ENCODE results near the gene AARSD1.
"Not testable (repeated sequence)": the region's sequence is repeated elsewhere in the genome, so short reads cannot be mapped to it uniquely, and the experiment has no call there.

AARSD1 gene

DNA sequence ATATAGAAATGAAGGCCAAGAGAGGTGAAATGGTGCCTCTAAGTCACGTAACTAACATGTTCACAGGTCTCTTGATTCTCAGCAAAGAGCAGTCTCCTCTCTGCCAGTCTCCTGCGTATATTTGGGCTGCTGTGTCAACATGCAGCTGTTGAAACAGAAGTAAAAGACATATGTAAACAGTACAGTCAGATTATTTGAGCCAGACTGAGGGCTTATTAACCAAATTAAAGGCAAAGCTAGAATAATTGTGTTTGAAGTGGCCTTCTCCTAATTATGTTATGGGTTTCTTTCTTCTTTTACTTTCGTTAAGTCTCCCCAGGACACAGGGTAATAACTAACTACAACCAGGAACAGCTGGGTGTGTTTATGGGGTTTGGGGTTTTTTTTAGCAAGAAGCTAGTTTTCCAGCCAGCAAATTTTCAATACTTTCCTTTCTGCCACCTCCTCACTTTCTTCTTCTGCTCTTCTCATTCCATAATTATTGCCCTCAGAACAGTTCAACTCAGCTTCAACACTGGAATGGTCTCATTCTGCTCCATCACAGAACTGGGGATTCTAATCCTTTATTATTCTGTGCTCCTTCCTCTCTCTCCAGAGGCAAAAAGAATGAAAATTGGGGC is 45.2 kb downstream of the AARSD1 start:
- H3K27ac ChIP-seq (ENCODE audit: low read depth, low read length) = no peak overlapping the region
- H3K36me3 ChIP-seq (ENCODE audit: low read length) = no peaks in the 10 kb centered on the region
- no peak for TF ChIP-seq EZH2phosphoT487 (conservative IDR thresholded peaks at IDR 0.05; ENCODE audit: low read length)
- TF ChIP-seq, protein P1, sequence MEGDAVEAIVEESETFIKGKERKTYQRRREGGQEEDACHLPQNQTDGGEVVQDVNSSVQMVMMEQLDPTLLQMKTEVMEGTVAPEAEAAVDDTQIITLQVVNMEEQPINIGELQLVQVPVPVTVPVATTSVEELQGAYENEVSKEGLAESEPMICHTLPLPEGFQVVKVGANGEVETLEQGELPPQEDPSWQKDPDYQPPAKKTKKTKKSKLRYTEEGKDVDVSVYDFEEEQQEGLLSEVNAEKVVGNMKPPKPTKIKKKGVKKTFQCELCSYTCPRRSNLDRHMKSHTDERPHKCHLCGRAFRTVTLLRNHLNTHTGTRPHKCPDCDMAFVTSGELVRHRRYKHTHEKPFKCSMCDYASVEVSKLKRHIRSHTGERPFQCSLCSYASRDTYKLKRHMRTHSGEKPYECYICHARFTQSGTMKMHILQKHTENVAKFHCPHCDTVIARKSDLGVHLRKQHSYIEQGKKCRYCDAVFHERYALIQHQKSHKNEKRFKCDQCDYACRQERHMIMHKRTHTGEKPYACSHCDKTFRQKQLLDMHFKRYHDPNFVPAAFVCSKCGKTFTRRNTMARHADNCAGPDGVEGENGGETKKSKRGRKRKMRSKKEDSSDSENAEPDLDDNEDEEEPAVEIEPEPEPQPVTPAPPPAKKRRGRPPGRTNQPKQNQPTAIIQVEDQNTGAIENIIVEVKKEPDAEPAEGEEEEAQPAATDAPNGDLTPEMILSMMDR (IDR thresholded peaks at IDR 0.05; ENCODE audit: insufficient read depth, low read length, poor library complexity, severe bottlenecking) = no peak
- H2AFZ ChIP-seq (ENCODE audit: low read depth, low read length, severe bottlenecking) = no peak overlapping the region
- H3K4me3 ChIP-seq (ENCODE audit: insufficient read depth, low read length, poor library complexity, severe bottlenecking) = no peak overlapping the region
- H3K9ac ChIP-seq (ENCODE audit: low read length) = no peak overlapping the region
- H4K20me1 ChIP-seq (ENCODE audit: low read depth, low read length) = no peaks in the 10 kb centered on the region
- no peak overlapping the region for H3K4me2 ChIP-seq (ENCODE audit: low read depth, low read length, poor library complexity, severe bottlenecking)
- no peaks in the 10 kb centered on the region for H3K9me3 ChIP-seq (ENCODE audit: insufficient read depth, low read length)
- H3K9me2 ChIP-seq (replicated peaks; ENCODE audit: insufficient read depth, low read length) = no peaks in the 10 kb centered on the region
- no peaks in the 10 kb centered on the region for H3F3A ChIP-seq (ENCODE audit: insufficient read depth)
- no peaks in the 10 kb centered on the region for H3K27me3 ChIP-seq (ENCODE audit: low read length)
- no peaks in the 10 kb centered on the region for H3K79me2 ChIP-seq (ENCODE audit: insufficient read depth, low read length)

DNA sequence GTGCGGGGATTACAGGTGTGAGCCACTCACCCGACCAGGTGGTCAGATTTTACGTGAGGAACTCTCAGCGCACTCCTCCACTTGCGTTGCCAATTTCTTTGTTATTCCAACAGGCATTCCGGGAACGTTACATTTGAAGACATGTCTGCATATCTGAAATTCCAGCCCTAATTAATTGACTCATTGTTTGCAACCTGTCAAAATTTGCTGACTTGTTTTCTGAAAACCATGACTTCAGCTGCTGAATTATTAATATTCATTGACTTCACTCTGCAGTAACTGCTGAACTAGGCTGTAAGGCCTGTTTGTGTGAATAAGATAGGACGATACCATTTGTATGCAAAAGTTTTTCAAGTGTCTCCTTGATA is 47.0 kb downstream of the AARSD1 start:
- no peaks in the 10 kb centered on the region for H4K20me1 ChIP-seq (ENCODE audit: low read depth, low read length)
- H2AFZ ChIP-seq (ENCODE audit: low read depth, low read length, severe bottlenecking) = no peak overlapping the region
- no peak overlapping the region for H3K4me2 ChIP-seq (ENCODE audit: low read depth, low read length, poor library complexity, severe bottlenecking)
- H3F3A ChIP-seq (ENCODE audit: insufficient read depth) = no peaks in the 10 kb centered on the region
- H3K79me2 ChIP-seq (ENCODE audit: insufficient read depth, low read length) = no peaks in the 10 kb centered on the region
- H3K36me3 ChIP-seq (ENCODE audit: low read length) = no peaks in the 10 kb centered on the region
- no peak overlapping the region for H3K4me3 ChIP-seq (ENCODE audit: insufficient read depth, low read length, poor library complexity, severe bottlenecking)
- no peaks in the 10 kb centered on the region for H3K9me2 ChIP-seq (replicated peaks; ENCODE audit: insufficient read depth, low read length)
- no peak for TF ChIP-seq EZH2phosphoT487 (conservative IDR thresholded peaks at IDR 0.05; ENCODE audit: low read length)
- TF ChIP-seq, protein P1 (IDR thresholded peaks at IDR 0.05; ENCODE audit: insufficient read depth, low read length, poor library complexity, severe bottlenecking) = no peak
- H3K9ac ChIP-seq (ENCODE audit: low read length) = no peak overlapping the region
- H3K9me3 ChIP-seq (ENCODE audit: insufficient read depth, low read length) = no peaks in the 10 kb centered on the region
- no peaks in the 10 kb centered on the region for H3K27me3 ChIP-seq (ENCODE audit: low read length)
- H3K27ac ChIP-seq (ENCODE audit: low read depth, low read length) = no peak overlapping the region

DNA sequence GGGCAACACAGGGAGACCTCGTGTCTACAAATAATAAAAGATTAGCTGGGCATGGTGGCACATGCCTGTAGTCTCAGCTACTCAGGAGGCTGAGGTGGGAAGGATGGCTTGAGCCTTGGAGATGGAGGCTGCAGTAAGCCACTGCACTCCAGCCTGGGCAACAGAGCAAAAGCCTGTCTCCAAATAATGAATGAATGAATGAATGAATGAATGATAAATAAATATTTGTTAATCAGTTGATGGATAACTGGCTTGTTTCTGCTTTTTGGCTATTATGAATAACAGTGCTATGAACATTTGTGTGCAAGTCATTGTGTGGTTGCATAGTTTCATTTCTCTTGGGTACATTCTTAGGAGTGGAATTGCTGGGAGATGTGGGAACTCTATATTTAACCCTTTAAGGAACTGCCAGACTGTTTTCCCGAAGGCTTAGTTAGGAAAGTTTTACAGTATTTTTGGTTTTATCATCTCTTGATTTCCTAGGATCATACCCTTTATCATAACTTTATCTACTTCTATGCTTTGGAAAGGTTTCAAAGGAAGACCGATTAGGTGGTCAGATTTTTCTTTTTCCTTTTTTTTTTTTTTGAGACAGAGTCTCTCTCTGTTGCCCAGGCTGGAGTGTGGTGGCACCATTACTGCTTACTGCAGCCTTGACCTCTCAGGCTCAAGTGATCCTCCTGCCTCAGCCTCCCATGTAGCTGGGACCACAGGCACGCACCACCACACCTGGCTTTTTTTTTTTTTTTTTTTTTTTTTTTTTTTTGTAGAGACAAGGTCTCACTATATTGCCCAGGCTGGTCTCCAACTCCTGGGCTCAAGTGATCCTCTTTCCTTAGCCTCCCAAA is 47.6 kb downstream of the AARSD1 start:
- H3K4me2 ChIP-seq (ENCODE audit: low read depth, low read length, poor library complexity, severe bottlenecking); H3K9me3 ChIP-seq (ENCODE audit: insufficient read depth, low read length); H2AFZ ChIP-seq (ENCODE audit: low read depth, low read length, severe bottlenecking); H3K9ac ChIP-seq (ENCODE audit: low read length); H3K9me2 ChIP-seq (replicated peaks; ENCODE audit: insufficient read depth, low read length); H3K27me3 ChIP-seq (ENCODE audit: low read length); H3K4me3 ChIP-seq (ENCODE audit: insufficient read depth, low read length, poor library complexity, severe bottlenecking); H3K79me2 ChIP-seq (ENCODE audit: insufficient read depth, low read length); H4K20me1 ChIP-seq (ENCODE audit: low read depth, low read length); H3K36me3 ChIP-seq (ENCODE audit: low read length); H3F3A ChIP-seq (ENCODE audit: insufficient read depth); H3K27ac ChIP-seq (ENCODE audit: low read depth, low read length): not testable (repeated sequence)

DNA sequence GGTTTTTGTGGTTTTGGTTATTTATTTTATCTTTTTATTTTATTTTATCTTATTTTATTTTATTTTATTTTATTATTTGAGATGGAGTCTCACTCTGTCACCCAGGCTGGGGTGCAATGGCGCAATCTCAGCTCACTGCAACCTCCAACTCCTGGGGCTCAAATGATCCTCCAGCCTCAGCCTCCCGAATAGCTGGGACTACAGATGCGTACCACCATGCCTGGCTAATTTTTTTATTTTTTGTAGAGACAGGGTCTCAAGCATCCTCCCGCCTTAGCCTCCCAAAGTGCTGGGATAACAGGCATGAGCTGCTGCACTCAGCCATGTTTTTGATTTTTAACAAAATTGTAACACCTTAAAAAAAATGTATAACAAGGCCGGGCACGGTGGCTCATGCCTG is 49.0 kb downstream of the AARSD1 start:
- not testable (repeated sequence) for H3K9ac ChIP-seq (ENCODE audit: low read length); H3K79me2 ChIP-seq (ENCODE audit: insufficient read depth, low read length); H3K9me2 ChIP-seq (replicated peaks; ENCODE audit: insufficient read depth, low read length); H3K4me2 ChIP-seq (ENCODE audit: low read depth, low read length, poor library complexity, severe bottlenecking); H3K9me3 ChIP-seq (ENCODE audit: insufficient read depth, low read length); H3K36me3 ChIP-seq (ENCODE audit: low read length); H3K27me3 ChIP-seq (ENCODE audit: low read length); H2AFZ ChIP-seq (ENCODE audit: low read depth, low read length, severe bottlenecking); H3F3A ChIP-seq (ENCODE audit: insufficient read depth); H3K27ac ChIP-seq (ENCODE audit: low read depth, low read length); H3K4me3 ChIP-seq (ENCODE audit: insufficient read depth, low read length, poor library complexity, severe bottlenecking); H4K20me1 ChIP-seq (ENCODE audit: low read depth, low read length)
